ENCODE results near the gene CD302.

DNA sequence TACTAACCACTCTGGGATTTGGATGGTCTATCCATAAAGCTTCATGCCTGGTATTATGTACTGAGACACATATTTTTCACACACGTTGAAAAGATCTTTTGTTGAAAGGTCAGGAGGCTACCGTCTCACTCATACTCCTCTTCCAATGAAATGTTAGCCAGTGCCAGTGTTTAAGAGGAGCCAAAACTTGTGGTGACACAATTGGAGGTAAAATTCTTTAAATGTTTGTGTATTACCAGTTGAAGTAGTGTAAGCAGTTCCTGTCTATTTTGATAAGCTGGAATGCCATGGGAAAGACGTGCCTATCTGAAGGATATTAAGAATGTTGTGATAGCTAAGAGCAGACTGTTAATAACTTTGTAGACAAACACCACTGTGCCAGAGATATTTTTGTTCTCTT, 53.6 kb downstream of the CD302 start:
- TF ChIP-seq, protein P1, sequence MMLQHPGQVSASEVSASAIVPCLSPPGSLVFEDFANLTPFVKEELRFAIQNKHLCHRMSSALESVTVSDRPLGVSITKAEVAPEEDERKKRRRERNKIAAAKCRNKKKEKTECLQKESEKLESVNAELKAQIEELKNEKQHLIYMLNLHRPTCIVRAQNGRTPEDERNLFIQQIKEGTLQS (IDR thresholded peaks at IDR 0.05; ENCODE audit: insufficient read depth, low read depth, low read length): no peak
- TF ChIP-seq POLR2A (IDR thresholded peaks at IDR 0.05; ENCODE audit: control extremely low read depth in 1 of 2, low read depth in 2 of 2, low read length in 2 of 2) (no peak), MAFK (IDR thresholded peaks at IDR 0.05; ENCODE audit: low read depth, low read length) (no peak), CTBP2 (IDR thresholded peaks at IDR 0.05; ENCODE audit: borderline replicate concordance, insufficient read depth, insufficient read length, low read length) (no peak), NANOG (IDR thresholded peaks at IDR 0.05; ENCODE audit: insufficient read depth, low read depth, low read length, poor library complexity, severe bottlenecking) (no peak), GTF2F1 (IDR thresholded peaks at IDR 0.05; ENCODE audit: borderline replicate concordance, low read depth, low read length) (no peak), SRF (IDR thresholded peaks at IDR 0.05; ENCODE audit: low read depth, low read length) (no peak), JUND (IDR thresholded peaks at IDR 0.05; ENCODE audit: low read length) (no peak), EZH2 (IDR thresholded peaks at IDR 0.05; ENCODE audit: low read depth, low read length, severe bottlenecking) (no peak)
- TF ChIP-seq, protein P2, sequence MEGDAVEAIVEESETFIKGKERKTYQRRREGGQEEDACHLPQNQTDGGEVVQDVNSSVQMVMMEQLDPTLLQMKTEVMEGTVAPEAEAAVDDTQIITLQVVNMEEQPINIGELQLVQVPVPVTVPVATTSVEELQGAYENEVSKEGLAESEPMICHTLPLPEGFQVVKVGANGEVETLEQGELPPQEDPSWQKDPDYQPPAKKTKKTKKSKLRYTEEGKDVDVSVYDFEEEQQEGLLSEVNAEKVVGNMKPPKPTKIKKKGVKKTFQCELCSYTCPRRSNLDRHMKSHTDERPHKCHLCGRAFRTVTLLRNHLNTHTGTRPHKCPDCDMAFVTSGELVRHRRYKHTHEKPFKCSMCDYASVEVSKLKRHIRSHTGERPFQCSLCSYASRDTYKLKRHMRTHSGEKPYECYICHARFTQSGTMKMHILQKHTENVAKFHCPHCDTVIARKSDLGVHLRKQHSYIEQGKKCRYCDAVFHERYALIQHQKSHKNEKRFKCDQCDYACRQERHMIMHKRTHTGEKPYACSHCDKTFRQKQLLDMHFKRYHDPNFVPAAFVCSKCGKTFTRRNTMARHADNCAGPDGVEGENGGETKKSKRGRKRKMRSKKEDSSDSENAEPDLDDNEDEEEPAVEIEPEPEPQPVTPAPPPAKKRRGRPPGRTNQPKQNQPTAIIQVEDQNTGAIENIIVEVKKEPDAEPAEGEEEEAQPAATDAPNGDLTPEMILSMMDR (IDR thresholded peaks at IDR 0.05; ENCODE audit: control extremely low read depth in 1 of 3, insufficient read depth in 1 of 3, low read depth in 1 of 3, low read length in 3 of 3): no peak
- TF ChIP-seq, protein P3, sequence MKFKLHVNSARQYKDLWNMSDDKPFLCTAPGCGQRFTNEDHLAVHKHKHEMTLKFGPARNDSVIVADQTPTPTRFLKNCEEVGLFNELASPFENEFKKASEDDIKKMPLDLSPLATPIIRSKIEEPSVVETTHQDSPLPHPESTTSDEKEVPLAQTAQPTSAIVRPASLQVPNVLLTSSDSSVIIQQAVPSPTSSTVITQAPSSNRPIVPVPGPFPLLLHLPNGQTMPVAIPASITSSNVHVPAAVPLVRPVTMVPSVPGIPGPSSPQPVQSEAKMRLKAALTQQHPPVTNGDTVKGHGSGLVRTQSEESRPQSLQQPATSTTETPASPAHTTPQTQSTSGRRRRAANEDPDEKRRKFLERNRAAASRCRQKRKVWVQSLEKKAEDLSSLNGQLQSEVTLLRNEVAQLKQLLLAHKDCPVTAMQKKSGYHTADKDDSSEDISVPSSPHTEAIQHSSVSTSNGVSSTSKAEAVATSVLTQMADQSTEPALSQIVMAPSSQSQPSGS (IDR thresholded peaks at IDR 0.05; ENCODE audit: low read length): no peak
